CD14-positive monocyte (primary cell): ENCODE data around the gene ACP3. TPM values are rescaled to one million over a fixed set of nuclear protein-coding genes. Genes with fewer than 3 reads are reported as not detected.

Source experiments
- DNase-seq, 3 donors: peaks; one replicate each; pipeline ENCODE4 v3.0.0-alpha.2; 2011 to 2022
- H2AFZ ChIP-seq: 2 replicates; pipeline ENCODE4 v1.6.0; 2012; ENCODE audit warnings: mild to moderate bottlenecking, low read depth, low read length, inconsistent platforms; ENCODE audit not compliant: insufficient read depth, poor library complexity, severe bottlenecking
- H3K27ac ChIP-seq, 2 donors: 1 replicate in 1 of 2; 2 replicates in 1 of 2; pipeline ENCODE4 v1.5.1; 2012 to 2013; ENCODE audit warnings: low read length in 2 of 2, control low read depth in 1 of 2, inconsistent platforms in 1 of 2, low read depth in 1 of 2, mild to moderate bottlenecking in 1 of 2
- H3K27me3 ChIP-seq, 2 donors: one replicate each; pipeline versions ENCODE4 v1.6.0 to v1.6.1; 2011 to 2013; ENCODE audit warnings: low read length in 2 of 2; ENCODE audit not compliant: control insufficient read depth in 2 of 2, insufficient read depth in 2 of 2
- H3K36me3 ChIP-seq, 2 donors: replicated peaks in 1 of 2; 1 replicate in 1 of 2; 2 replicates in 1 of 2; pipeline versions ENCODE4 v1.5.1 to v1.6.1; 2012 to 2013; ENCODE audit warnings: low read length in 2 of 2, control low read depth in 1 of 2, inconsistent platforms in 1 of 2, mild to moderate bottlenecking in 1 of 2; ENCODE audit not compliant: insufficient read depth in 2 of 2, control insufficient read depth in 1 of 2
- H3K4me1 ChIP-seq, 2 donors: 1 replicate in 1 of 2; 2 replicates in 1 of 2; pipeline versions ENCODE4 v1.5.1 to v1.6.1; 2012 to 2013; ENCODE audit warnings: low read length in 2 of 2, control low read depth in 1 of 2, inconsistent platforms in 1 of 2, mild to moderate bottlenecking in 1 of 2, moderate library complexity in 1 of 2; ENCODE audit not compliant: insufficient read depth in 2 of 2, control insufficient read depth in 1 of 2
- H3K4me2 ChIP-seq: replicated peaks from 2 replicates; pipeline ENCODE3; 2012; ENCODE audit warnings: low read length, moderate library complexity, mild to moderate bottlenecking; ENCODE audit not compliant: poor library complexity, severe bottlenecking; ENCODE audit errors: extremely low read depth
- H3K4me3 ChIP-seq, 3 experiments: fragments of 200-600 bp in 1 of 3; sonication (generic) in 1 of 3; replicated peaks in 1 of 3; 1 replicate in 2 of 3; 2 replicates in 1 of 3; pipeline ENCODE4 v1.5.1; 2011 to 2013; ENCODE audit warnings: low read length in 3 of 3, mild to moderate bottlenecking in 3 of 3, control low read depth in 2 of 3, low read depth in 2 of 3, inconsistent platforms in 1 of 3, moderate library complexity in 1 of 3
- H3K79me2 ChIP-seq: 2 replicates; pipeline ENCODE4 v1.6.0; 2012; ENCODE audit warnings: mild to moderate bottlenecking, control low read depth, inconsistent platforms, low read length, moderate library complexity; ENCODE audit not compliant: insufficient read depth
- H3K9ac ChIP-seq: 2 replicates; pipeline ENCODE4 v1.6.0; 2017; ENCODE audit warnings: low read length, mild to moderate bottlenecking; ENCODE audit not compliant: insufficient read depth, poor library complexity, severe bottlenecking
- H3K9me3 ChIP-seq, 2 donors: replicated peaks in 1 of 2; 1 replicate in 1 of 2; 2 replicates in 1 of 2; pipeline versions ENCODE4 v1.5.1 to v1.6.1; 2012 to 2013; ENCODE audit warnings: low read length in 2 of 2, control low read depth in 1 of 2; ENCODE audit not compliant: control insufficient read depth in 1 of 2, insufficient read depth in 1 of 2
- H4K20me1 ChIP-seq: 2 replicates; pipeline ENCODE4 v1.6.0; 2012; ENCODE audit warnings: mild to moderate bottlenecking, low read length, control low read depth, moderate library complexity; ENCODE audit not compliant: insufficient read depth
- H3K27ac Mint-ChIP-seq, 7 donors: one replicate each; pipeline ENCODE4 v1.8.0; 2020; ENCODE audit warnings: mild to moderate bottlenecking in 7 of 7, mixed read lengths in 7 of 7, moderate library complexity in 6 of 7, inconsistent platforms in 2 of 7
- H3K27me3 Mint-ChIP-seq, 3 donors: one replicate each; pipeline ENCODE4 v1.8.0; 2021 to 2022; ENCODE audit warnings: low read depth in 3 of 3, mild to moderate bottlenecking in 3 of 3, mixed read lengths in 3 of 3, moderate library complexity in 3 of 3, inconsistent platforms in 1 of 3
- H3K36me3 Mint-ChIP-seq, 2 donors: one replicate each; pipeline ENCODE4 v1.8.0; 2020; ENCODE audit warnings: mixed read lengths in 2 of 2, inconsistent platforms in 1 of 2, mild to moderate bottlenecking in 1 of 2
- H3K4me1 Mint-ChIP-seq: one replicate; pipeline ENCODE4 v1.8.0; 2020; ENCODE audit warnings: mild to moderate bottlenecking, mixed read lengths
- H3K4me3 Mint-ChIP-seq, 2 donors: one replicate each; pipeline ENCODE4 v1.8.0; 2020; ENCODE audit warnings: mild to moderate bottlenecking in 2 of 2, mixed read lengths in 2 of 2, moderate library complexity in 1 of 2
- H3K9me3 Mint-ChIP-seq, 7 donors: one replicate each; pipeline ENCODE4 v1.8.0; 2020 to 2022; ENCODE audit warnings: mixed read lengths in 7 of 7, mild to moderate bottlenecking in 6 of 7, moderate library complexity in 6 of 7, inconsistent platforms in 2 of 7
- CTCF ChIP-seq: fragments of 200-600 bp; IDR thresholded peaks from one replicate; pipeline ENCODE4 v1.8.0; 2022; ENCODE audit warnings: antibody characterized with exemption, mild to moderate bottlenecking
- WGBS: methylation state at CpG from one replicate; pipeline ENCODE4 v1.1.5; 2013; ENCODE audit warnings: missing lambda C conversion rate; ENCODE audit not compliant: insufficient coverage; 5-methylcytosine and 5-hydroxymethylcytosine counted together
- intact Hi-C, 2 donors: fragments of 100-400 bp; cut with micrococcal nuclease; formaldehyde crosslinking; loops; one replicate each; pipeline versions ENCODE4 v1.15.0 to v1.15.1; 2023
- polyA plus RNA-seq, 3 donors: library from polyadenylated mRNA; depleted of rRNA in 1 of 3; unstranded in 2 of 3; stranded (reverse) in 1 of 3; fragments of 300-500 nt in 2 of 3; fragments of >200 nt in 1 of 3; fragmentation: Illumina TruSeq in 2 of 3; gene quantifications; 1 replicate in 2 of 3; 2 replicates in 1 of 3; pipeline ENCODE4 v1.2.3, GENCODE V29; 2012 to 2021

Gene ACP3
- polyA plus RNA-seq, 3 donors: 33.9 to 55.6 (median 44.0) TPM

- Histone ChIP-seq H3K4me2 (peak overlapping the region; percentile 66), H2AFZ (peak overlapping the region; percentile 2), H3K79me2 (no peaks in the 10 kb centered on the region), H4K20me1 (peaks cover 23% of the 10 kb centered on the region), H3K27me3 (no peaks in the 10 kb centered on the region), H3K4me3 (peak overlapping the region; percentile 18 to 62 (median 31)), H3K4me1 (peaks cover 8 to 12% of the 10 kb centered on the region in 2 donors), H3K9ac (no peak overlapping the region), H3K27ac (peak overlapping the region in 1 of 2 donors; percentile 50), H3K9me3 (no peaks in the 10 kb centered on the region), H3K36me3 (peaks cover 73 to 90% of the 10 kb centered on the region in 2 donors)
- H3K36me3 Mint-ChIP-seq: peaks cover 69 to 79% of the 10 kb centered on the region in 2 donors
- DNase-seq: peak; percentile 46 to 65 (median 63)
- H3K27ac Mint-ChIP-seq: peak overlapping the region in 4 of 7 donors; percentile 30 to 82 (median 40)
- H3K27me3 Mint-ChIP-seq: peaks cover 0 to 2% (median 0%) of the 10 kb centered on the region in 3 donors
- no peaks in the 10 kb centered on the region for H3K9me3 Mint-ChIP-seq
- H3K4me1 Mint-ChIP-seq: peaks cover 17% of the 10 kb centered on the region
- peak; percentile 90 for TF ChIP-seq CTCF
- H3K4me3 Mint-ChIP-seq: peak overlapping the region; percentile 20 to 73
- 0% methylated on average over 3 of the region's 6 CpGs for WGBS
- intact Hi-C loops: loop anchor here (2.0 kb wide), 2 partner anchors 88 to 90 kb away; no protein-coding TSS in a partner anchor
Measured at GRCh38 chr3:132343018-132343612, 25.9 kb downstream of the ACP3 start.

- no peak for TF ChIP-seq CTCF
- intact Hi-C loops: no loop called here
- no peak overlapping the region for H2AFZ ChIP-seq
Measured at GRCh38 chr3:132344666-132345280, 27.6 kb downstream of the ACP3 start.

More at GRCh38 chr3:132344666-132345280, 27.6 kb downstream of the ACP3 start:
- H3K4me3 Mint-ChIP-seq: no peak overlapping the region
- Histone ChIP-seq H3K4me2 (no peak overlapping the region), H3K9ac (no peak overlapping the region), H3K4me3 (no peak overlapping the region), H3K27me3 (no peaks in the 10 kb centered on the region), H3K36me3 (peaks cover 75 to 90% of the 10 kb centered on the region in 2 donors), H3K27ac (no peak overlapping the region), H3K79me2 (no peaks in the 10 kb centered on the region), H3K4me1 (peaks cover 8 to 12% of the 10 kb centered on the region in 2 donors), H3K9me3 (no peaks in the 10 kb centered on the region), H4K20me1 (peaks cover 22% of the 10 kb centered on the region)
- peaks cover 17% of the 10 kb centered on the region for H3K4me1 Mint-ChIP-seq
- DNase-seq: no peak
- peaks cover 66 to 77% of the 10 kb centered on the region in 2 donors for H3K36me3 Mint-ChIP-seq
- H3K9me3 Mint-ChIP-seq: no peaks in the 10 kb centered on the region
- no peak overlapping the region for H3K27ac Mint-ChIP-seq
- H3K27me3 Mint-ChIP-seq: peaks cover 0 to 2% (median 0%) of the 10 kb centered on the region in 3 donors
